GM21447 (cell line): Measurements from ENCODE around the gene PHF14.

Source experiments
- ATAC-seq: cut with Tn5 transposase; IDR thresholded peaks from one replicate; pipeline ENCODE4 v1.9.1; 2021; ENCODE audit not compliant: unreplicated experiment

PHF14 gene

DNA sequence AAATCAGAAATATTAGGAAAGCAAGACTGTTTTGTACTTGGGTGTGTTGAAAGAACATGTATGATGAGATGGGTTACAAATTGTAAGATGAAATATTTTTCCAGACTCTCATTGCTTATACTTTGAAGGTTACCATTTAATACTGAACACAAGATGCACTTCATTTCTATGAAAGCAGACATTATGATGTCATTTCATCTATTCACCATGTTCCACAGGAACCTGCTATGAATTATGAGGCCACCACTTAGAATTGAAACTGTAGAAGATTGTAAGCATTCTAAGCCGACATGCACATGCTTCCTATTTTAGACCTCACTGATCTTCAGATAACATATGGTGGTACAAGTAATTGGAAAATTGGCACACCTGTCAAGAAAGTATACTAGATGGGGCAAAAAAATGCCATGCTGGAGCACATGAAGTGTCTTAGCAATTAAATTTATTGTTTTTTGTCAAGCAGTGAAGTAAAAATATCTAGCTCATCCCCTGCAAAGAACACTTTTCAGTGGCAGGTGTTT is 195.0 kb downstream of the PHF14 start:
- no peak for ATAC-seq

DNA sequence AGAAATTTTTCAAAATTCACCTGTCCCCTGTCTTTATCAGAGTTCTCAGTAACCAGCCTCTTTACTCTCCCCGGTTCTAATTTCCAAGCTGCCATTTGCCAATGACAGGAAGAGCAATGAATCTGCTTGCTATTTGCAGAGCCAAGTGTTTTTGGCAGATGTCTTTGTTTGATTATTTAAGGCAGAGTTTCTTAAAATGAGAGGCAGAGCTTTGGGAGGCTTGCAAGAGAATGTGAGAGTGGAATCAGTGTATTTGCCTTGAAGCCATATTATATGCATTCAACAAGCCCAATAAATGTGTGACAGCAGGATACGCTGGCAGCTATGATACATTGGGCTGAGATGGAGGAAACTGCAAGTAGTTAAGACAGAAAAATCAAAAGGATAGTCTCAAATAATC is 196.5 kb downstream of the PHF14 start:
- ATAC-seq: no peak

DNA sequence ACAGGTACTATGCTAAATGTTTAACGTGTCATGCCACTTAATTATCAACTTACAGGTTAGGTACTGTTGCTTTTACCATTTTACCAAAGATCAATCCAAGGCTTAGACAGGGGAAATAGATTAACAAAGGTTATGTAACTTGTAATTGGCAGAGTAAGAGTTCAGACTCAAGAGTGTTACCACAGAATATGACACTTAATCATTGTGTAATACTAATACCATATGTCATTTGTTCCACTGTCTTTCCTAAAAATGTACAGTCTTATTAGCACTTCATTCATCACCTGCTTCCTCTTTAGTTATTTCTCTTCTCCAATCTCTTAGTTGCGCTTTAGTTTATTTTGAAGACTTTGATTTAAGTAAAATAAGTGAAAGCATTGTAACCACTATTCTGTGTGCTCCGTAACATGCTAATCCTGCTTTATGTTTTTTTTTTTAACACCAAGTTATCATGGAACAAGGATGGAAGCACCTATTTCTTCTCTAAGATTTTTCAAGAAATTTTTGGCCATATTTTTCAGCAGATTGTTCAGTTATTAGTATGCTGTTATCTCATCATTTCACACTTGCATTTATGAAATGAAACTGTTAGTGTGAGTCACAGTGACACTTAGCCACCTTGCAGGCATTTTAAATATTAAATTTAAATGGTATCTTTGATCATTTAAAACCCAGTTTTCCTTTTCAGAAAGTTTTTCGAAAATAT is 197.3 kb downstream of the PHF14 start:
- ATAC-seq: no peak

DNA sequence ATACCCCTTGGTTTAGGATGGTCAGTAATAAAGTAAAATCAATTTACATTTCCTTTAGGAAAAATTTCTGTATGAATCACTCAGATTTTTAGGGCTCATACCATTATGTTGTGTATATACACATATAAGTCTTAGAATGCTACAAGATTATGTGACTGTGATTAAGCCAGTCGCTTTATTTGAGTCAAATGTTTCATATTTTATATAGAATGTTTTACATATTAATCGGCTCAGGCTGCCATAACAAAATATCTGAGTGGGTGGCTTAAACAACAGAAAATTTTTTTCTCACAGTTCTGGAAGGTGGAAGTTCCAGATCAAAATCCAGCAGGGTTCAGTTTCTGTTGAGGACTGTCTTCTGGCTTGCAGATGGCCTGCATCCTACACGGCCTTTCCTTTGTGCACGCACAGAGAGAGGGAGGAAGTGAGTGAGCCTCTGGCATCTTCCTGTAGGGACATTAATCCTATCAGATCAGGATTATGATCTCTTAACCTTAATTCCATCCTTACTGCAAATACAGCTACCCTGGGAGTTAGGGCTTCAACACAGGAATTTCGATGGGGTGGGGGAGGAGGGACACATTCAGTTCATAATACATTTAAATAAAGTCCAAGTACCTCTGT is 198.0 kb downstream of the PHF14 start:
- ATAC-seq: no peak

DNA sequence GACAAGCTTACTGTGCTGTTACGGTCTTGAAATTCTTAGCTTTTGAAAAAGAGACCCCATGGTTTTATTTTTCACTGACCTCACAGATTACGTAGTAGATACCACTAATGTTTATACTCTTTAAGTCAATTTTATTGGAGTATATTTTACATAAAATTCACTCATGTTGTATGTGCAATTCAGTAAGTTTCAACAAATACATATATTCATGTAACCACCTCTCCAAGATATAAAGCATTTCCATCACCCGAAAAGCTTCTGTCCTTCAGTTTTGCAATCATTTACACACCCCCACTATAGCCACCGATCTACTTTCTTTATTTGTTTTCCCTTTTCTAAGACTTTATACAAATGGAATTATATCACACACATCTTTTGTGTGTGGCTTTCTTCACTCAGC is 199.2 kb downstream of the PHF14 start:
- no peak for ATAC-seq

DNA sequence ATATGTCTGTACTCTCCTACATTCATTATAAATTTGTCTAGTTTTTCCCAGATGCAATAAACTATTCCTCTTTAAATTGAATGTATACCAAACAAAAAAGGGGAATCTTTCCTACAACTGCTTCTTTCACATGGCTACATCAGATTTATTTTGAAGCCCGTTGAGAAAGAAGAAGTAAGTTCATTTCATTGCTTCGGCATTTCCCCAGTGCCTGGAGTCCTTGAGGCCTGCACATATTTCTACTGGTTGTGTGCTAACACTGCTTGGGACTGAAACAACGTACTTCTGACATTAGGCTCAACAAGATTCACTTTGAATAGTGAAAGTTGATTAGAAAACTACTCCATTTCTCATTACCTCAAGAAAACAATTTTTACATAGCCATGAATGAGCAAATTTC is 201.7 kb downstream of the PHF14 start:
- ATAC-seq: no peak

DNA sequence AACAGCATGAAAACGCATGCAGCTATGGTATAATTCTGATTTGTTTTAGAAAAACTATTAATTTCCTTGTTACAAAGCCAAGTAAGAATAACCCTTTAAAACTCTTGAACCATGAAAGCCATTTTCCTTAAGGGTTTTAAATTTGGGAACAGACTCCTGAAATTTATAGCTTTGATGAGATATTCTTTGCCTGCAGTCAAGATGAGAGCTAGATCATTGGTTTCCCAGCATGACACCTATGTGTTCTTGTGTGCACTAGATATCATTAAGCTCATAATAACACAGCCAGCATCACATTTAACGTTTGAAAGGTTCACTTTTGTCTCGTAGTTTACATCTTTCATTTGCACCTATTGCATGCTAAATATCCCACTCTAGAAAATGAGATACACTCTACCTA is 202.2 kb downstream of the PHF14 start:
- no peak for ATAC-seq

DNA sequence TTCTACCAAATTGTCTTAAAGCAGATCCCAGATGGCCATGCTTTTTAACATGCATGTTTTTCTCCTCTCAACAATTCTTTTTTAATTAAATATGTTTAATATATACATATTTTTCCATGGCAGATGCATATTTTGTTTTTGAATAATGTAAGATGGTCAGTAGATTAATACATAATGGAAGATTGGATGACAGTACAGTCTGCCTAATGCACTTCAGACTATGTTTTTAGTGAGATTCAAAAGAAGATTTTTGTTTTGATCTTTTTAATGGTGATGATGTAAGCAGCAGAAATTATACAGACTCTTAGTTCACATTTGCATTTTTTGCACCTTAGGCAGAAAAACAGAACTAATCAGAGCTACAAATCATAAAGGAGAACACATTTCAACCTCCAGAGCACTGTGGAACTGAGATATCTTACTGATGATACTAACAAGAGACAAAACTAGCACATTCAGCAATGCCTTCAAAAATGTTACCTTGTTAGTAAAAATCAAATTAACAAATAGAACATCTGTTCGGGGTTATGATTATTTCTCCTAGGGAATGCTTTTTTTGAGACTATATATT is 203.4 kb downstream of the PHF14 start:
- ATAC-seq: no peak

DNA sequence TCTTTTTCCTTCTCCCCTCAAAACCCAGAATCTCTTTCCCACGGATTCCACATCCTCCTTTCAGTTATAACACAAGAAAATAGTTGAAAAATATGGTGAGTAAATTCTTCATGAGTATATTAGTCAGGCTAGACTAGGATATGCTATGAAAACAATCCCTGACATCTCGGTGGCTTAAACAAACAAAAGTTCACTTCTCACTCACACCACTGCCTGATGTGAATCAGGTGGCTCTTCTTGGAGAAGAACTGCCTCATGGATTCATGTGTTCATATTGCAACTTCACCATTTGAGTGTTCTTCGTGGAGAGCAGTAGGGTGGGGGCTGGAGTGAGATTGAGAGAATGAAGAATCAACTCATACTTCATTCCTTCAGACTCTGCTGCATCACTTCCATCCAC is 204.1 kb downstream of the PHF14 start:
- ATAC-seq: no peak

DNA sequence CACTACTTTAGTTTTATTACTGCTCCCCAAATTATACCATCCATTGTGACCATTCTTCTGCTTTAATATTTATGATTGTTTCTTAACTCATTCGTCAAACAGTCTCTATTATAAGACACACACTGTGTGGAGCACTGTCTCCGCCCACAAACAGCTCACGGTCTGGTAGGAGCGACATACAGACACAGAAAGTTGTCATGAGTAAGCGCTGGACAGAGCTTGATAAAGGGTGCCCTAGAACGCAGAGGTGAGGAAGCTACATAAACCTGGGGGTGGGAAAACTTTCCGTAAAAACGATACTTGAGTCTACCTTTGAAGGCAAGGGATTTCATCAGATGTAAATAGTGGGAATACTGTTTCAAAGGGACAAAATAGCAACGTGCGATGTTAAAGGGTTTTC is 207.9 kb downstream of the PHF14 start:
- no peak for ATAC-seq

DNA sequence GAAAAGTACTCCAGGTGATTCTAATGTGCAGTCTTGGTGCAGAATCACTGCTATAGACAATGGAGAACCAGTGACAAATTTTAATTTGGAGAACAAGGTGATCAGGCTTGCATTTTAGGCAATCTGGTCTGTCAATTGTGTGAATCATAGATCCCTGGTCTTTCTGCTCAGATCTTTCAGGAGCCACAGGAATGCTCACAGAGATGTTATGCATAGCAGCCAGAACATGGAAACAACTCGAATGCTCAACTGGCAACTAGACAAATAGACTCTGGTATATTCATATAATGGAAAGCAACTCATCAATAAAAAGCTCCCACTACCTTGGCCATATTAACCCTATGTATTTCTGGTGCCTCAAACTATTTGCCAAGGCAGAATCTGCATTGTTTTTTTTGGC is 209.1 kb downstream of the PHF14 start:
- ATAC-seq: no peak

DNA sequence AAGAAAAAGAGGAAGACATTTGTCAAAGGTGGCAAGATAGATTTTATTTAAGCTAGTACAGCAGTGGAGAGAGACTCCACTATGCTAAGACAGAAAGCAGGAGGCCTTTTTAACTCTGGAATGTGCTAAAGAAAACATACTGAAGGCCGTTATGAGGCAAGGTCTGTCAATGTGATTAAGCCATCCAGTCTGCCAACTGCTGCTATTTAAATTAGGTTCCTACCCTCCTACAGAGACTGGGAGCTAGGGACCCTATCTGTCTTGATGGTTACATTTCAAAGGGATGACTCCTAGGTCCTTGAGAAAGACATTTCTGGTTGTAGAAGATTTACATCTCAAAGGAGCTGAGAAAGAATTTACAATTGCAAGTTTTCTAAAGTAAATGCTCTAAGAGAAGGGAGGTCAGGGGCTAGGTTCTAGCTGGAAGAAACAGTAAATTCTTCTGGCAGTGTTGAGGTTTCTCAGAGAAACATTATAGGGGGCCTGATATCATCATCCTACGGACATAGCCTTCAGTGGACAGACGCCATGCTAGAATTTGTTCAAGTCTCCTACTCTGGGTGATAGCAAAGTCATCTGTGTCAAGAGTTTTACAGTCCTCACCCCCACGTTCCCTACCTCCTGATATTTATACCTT is 211.6 kb downstream of the PHF14 start:
- no peak for ATAC-seq

DNA sequence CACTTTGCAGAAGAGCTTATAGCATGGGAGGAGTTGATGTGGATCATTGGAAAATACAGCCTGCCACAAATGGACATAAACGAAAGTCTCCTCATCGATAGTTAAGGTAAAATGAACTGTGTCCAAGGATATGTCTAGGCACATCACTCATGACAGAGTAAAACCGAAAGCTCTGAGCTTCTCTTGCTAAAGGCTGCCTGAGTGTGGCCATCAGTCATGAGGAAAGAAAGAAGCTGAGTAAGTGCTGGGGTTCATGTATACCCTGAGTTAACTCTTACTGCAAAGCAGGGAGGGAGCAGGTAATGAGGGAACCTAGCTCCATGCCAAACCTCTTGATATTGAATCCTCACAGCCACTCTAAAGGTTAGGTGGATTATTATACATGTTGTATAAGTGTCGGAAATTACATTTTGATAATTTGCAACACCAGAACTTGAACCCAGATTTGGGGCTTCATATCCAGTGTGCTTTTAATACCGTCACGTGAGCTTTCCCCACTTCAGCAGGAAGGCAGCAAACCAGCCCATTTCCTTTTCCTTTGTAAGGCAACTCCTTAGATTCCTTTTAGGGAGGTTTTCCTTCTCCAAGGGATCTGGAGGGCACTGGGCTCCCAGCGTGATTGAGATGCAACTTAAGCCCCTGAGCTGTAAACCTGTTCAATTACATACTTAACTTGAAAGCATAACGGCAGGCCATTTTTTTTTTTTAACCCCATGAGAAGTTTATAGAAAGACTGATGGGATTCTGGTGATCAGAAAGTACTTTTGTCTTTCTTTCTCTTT is 215.0 kb downstream of the PHF14 start:
- no peak for ATAC-seq

DNA sequence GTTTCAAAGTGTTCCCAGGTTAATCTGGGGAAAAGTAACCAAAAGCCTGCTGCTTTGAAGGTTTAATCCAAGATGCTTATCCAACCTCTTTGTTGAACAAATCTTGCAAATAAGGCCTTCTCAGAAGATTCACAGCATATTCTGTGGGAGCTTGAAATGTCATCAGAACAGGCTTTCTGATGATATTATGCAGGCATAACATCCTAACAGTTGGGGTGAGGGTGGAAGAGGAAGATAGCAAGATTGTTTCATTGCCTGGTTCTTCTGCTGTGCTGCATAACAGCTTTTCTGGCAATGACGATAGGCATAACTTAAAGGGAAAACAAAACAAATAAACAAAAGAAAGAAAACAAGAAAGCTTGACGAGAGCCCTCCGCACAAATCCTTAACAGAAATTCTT is 217.4 kb downstream of the PHF14 start:
- ATAC-seq: no peak

DNA sequence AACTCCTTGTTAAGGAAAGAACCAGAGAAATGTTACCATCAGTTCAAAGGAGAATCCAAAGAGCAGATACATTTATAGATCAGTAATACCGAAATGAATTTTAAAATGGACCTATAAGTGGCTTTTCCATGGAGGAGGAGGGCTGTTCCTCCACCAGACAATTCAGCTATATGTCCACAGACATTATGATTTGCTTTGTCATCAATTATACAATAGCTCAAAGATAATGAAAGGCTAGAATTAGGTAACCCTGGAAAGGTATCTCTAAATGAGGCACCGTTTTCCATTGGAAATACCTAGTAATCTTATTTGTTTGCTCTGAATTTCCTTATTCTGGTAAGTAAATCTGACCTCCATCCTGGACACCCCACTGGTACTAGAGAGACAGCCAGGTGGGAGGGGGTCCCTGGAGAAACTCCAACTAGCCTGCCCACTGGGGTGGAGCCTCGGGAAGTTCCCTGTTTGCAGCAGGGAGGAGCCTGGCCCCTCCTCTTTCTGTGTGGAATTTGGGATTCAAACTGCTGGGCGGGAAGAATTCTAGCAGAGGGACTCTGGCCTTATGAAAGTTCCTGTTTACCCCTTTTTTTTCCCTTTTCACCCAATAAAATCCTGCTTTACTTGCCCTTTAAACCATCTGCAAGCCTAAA is 218.0 kb downstream of the PHF14 start:
- ATAC-seq: no peak

DNA sequence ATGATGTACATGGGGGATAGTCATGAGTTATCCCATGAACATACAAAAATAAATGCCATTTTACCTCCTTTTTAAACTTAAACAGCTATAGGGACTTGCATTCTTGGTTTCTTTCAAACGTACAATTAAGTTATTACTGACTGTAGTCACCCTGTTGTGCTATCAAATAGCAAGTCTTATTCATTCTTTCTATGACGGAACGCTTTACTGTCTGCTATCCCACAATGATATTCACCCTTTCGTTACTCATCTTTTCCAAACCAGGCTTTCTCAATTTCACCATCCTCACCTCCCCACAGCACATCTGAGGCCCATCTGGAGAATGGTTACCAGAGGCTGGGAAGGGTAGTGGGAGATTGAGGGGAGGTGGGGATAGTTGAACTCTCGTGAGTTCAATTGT is 218.8 kb downstream of the PHF14 start:
- ATAC-seq: no peak

DNA sequence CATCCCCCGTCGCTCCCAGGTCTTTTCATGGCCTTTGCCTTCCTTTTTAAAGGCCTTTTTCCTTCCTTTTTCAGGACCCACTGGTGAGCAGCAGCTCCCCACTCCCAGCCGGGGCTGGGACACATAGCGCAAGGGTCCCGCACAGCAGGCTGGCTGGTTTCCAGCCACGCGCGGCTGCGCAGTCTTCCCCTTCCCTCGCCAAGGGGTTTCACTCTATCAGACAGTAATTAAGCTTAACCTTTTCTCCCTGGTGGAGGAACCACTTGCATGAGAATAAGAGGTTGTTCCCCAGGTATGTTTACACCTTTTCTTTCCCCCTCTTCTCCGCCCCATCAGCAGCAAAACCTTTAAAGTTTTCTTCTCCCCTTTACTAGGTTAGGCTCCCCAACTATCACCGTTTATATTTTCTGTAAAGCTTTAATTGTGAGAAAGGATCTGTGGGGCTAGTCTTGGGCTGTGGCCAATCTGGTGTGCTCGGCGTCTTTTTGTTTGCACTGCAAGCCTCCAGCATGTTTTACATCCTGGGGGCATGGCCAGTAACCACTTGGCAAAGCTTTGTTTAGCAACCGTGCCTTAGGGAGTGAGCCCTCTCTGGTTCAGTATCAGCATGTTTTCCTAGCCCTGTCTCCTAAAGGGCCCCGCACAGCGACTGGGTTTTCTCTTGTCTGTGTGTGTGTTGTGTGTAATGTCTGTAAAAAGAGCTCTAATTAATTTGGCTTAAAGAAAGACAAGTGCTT is 219.6 kb downstream of the PHF14 start:
- no peak for ATAC-seq

DNA sequence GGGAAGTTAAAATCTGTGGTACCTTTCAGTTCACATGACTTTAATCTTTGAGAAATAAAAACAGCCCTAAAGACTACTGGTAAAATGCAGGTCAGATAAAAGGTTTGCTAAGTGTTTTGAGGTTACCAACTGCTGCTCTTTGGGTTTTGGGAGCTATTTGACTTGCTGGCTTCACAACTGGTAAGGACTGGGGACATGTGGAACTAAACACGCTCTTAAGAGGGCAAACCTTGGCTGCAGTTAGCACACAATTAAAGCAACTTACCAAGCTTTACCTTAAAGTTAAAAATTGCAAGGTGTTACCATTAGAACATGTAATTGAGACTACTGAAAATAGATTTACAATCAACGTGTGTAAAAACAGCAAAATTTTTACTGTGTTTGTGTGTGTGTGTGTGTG is 220.2 kb downstream of the PHF14 start:
- ATAC-seq: no peak

DNA sequence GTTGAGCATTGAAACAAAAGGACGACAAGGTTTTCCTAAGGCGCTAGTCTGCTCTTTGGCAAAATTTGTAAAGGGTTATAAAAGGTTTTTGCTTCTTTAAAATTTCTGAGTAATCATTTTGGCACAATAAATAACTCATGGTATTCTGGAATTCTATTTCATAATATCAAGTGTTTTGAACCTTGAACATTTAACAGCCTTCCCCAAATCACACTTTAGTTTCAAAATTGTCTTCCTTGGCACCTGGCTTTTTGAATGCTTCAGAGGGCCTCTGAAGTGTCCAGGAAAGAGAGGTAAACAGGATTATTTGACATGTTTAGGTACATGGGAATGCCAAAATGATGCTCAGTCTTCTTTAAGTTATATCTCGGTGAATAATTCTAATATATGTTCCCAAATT is 220.8 kb downstream of the PHF14 start:
- no peak for ATAC-seq

DNA sequence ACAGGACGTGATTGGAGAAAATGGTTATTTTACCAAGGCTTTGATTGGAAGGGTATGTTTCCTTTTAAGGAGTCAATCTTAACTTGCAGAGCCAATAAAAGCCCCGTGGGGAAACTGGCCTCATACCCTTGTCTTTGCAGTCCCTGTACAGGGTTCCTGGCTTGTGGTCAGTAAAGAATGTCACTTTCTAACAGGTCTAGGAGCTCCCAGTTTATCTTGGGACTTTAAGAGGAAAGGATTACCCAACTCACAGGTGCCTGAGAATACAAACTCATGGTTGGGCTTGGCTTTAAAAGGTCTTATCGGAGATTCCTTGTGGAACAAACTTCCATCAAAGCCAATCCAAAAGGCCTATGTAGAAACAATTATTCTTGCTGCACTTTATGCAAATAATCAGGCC is 221.8 kb downstream of the PHF14 start:
- ATAC-seq: no peak
